Neuronal stem cell (in vitro differentiated cells): ENCODE measurements around the gene PTEN.

Experiments
- DNase-seq: peaks from one replicate; pipeline ENCODE4 v3.0.0-alpha.2; 2013; ENCODE audit warnings: low spot score
- H2AFZ ChIP-seq: one replicate; pipeline ENCODE4 v1.6.1; 2013; ENCODE audit warnings: mild to moderate bottlenecking, low read length, inconsistent platforms
- H2AK5ac ChIP-seq: 2 replicates; pipeline ENCODE4 v1.6.1; 2013; ENCODE audit warnings: low read depth, mild to moderate bottlenecking, inconsistent platforms, low read length, moderate library complexity, mixed read lengths
- H2BK120ac ChIP-seq: 2 replicates; pipeline ENCODE4 v1.6.1; 2013; ENCODE audit warnings: low read depth, mild to moderate bottlenecking, inconsistent platforms, low read length, moderate library complexity, mixed read lengths
- H2BK12ac ChIP-seq: one replicate; pipeline ENCODE4 v1.6.1; 2013; ENCODE audit warnings: low read length, inconsistent platforms
- H2BK15ac ChIP-seq: 2 replicates; pipeline ENCODE4 v1.6.1; 2013; ENCODE audit warnings: mild to moderate bottlenecking, low read length, inconsistent platforms, mixed read lengths
- H2BK5ac ChIP-seq: one replicate; pipeline ENCODE4 v1.6.1; 2013; ENCODE audit warnings: inconsistent platforms, mild to moderate bottlenecking, low read length, moderate library complexity
- H3K14ac ChIP-seq: one replicate; pipeline ENCODE4 v1.6.1; 2013; ENCODE audit warnings: low read length, inconsistent platforms
- H3K18ac ChIP-seq: 2 replicates; pipeline ENCODE4 v1.6.1; 2013; ENCODE audit warnings: low read length, inconsistent platforms
- H3K23ac ChIP-seq: 2 replicates; pipeline ENCODE4 v1.6.1; 2013; ENCODE audit warnings: low read depth, mild to moderate bottlenecking, mixed read lengths, low read length, inconsistent platforms; ENCODE audit not compliant: poor library complexity
- H3K27ac ChIP-seq: replicated peaks from 3 replicates; pipeline ENCODE4 v1.5.1; 2013; ENCODE audit warnings: low read length, inconsistent platforms
- H3K27me3 ChIP-seq, 3 experiments: 2 replicates each; pipeline ENCODE4 v1.6.1; 2013; ENCODE audit warnings: low read length in 3 of 3, mild to moderate bottlenecking in 2 of 3, inconsistent platforms in 1 of 3, low read depth in 1 of 3, mixed read lengths in 1 of 3, moderate library complexity in 1 of 3; ENCODE audit not compliant: control insufficient read depth in 3 of 3, insufficient read depth in 3 of 3
- H3K36me3 ChIP-seq, 2 donors: replicated peaks in 1 of 2; 2 replicates each; pipeline ENCODE4 v1.6.1; 2013; ENCODE audit warnings: low read length in 2 of 2; ENCODE audit not compliant: control insufficient read depth in 2 of 2, insufficient read depth in 2 of 2
- H3K4ac ChIP-seq: 2 replicates; pipeline ENCODE4 v1.6.1; 2013; ENCODE audit warnings: inconsistent platforms, mild to moderate bottlenecking, low read length, moderate library complexity
- H3K4me1 ChIP-seq, 2 donors: 1 replicate in 1 of 2; 2 replicates in 1 of 2; pipeline ENCODE4 v1.6.1; 2013; ENCODE audit warnings: low read length in 2 of 2, low read depth in 1 of 2; ENCODE audit not compliant: control insufficient read depth in 2 of 2, insufficient read depth in 1 of 2
- H3K4me2 ChIP-seq: one replicate; pipeline ENCODE4 v1.6.1; 2013; ENCODE audit warnings: mild to moderate bottlenecking, low read length, inconsistent platforms; ENCODE audit not compliant: insufficient read depth, poor library complexity, severe bottlenecking
- H3K4me3 ChIP-seq, 2 donors: 2 replicates each; pipeline ENCODE4 v1.5.1; 2013; ENCODE audit warnings: low read length in 2 of 2, mild to moderate bottlenecking in 2 of 2, inconsistent platforms in 1 of 2, moderate library complexity in 1 of 2
- H3K79me1 ChIP-seq: one replicate; pipeline ENCODE4 v1.6.1; 2013; ENCODE audit warnings: low read depth, mild to moderate bottlenecking, inconsistent platforms, low read length, moderate library complexity
- H3K9ac ChIP-seq: one replicate; pipeline ENCODE4 v1.6.1; 2013; ENCODE audit warnings: mild to moderate bottlenecking, low read depth, low read length, inconsistent platforms; ENCODE audit not compliant: poor library complexity
- H3K9me3 ChIP-seq, 2 donors: replicated peaks in 1 of 2; 2 replicates each; pipeline versions ENCODE3 to v1.6.1; 2013; ENCODE audit warnings: low read length in 2 of 2, mild to moderate bottlenecking in 2 of 2, inconsistent platforms in 1 of 2, low read depth in 1 of 2, mixed read lengths in 1 of 2, moderate library complexity in 1 of 2; ENCODE audit not compliant: control insufficient read depth in 2 of 2, insufficient read depth in 1 of 2
- H4K8ac ChIP-seq: one replicate; pipeline ENCODE4 v1.6.1; 2013; ENCODE audit warnings: low read depth, mild to moderate bottlenecking, inconsistent platforms, low read length, moderate library complexity
- H4K91ac ChIP-seq: one replicate; pipeline ENCODE4 v1.6.1; 2013; ENCODE audit warnings: low read length, low read depth, mild to moderate bottlenecking, inconsistent platforms; ENCODE audit not compliant: poor library complexity
- WGBS, 2 donors: extraction: QIAGEN DNeasy Blood & Tissue Kit; methylation state at CpG; one replicate each; pipeline ENCODE4 v1.1.7; 2013; ENCODE audit warnings: missing lambda C conversion rate in 2 of 2, mixed read lengths in 1 of 2; ENCODE audit not compliant: insufficient read length in 2 of 2, insufficient replicate concordance in 1 of 2; ENCODE audit errors: extremely low coverage in 2 of 2; 5-methylcytosine and 5-hydroxymethylcytosine counted together

The PTEN gene

DNA sequence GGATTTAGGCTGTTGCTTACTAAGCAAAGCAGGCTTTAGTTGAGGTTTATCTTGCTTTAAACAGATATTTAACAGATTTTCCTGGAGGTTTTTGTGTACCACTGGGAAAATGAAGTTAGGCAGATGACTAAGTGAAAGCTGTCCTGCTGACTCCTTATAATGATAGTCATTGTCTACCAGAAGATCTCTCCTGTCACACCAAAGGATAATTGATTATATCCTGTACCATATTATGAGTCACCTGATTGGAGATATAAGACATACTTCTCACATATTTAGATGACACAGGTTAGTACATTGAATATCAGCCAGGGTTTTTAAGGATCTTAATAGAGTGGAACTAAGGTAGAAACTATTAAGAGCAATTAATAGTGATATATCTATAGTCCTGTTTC lies 68.4 kb downstream of the PTEN start:
- no peak overlapping the region for H3K18ac ChIP-seq
- no peak overlapping the region for H2AK5ac ChIP-seq
- H3K14ac ChIP-seq: no peak overlapping the region
- DNase-seq: no peak
- no peak overlapping the region for H3K23ac ChIP-seq
- H3K4ac ChIP-seq: no peak overlapping the region
- no peak overlapping the region for H3K9ac ChIP-seq
- H3K36me3 ChIP-seq: peaks cover 3 to 55% of the 10 kb centered on the region in 2 donors
- no peak overlapping the region for H2BK12ac ChIP-seq
- peaks cover 0 to 3% of the 10 kb centered on the region in 2 donors for H3K4me1 ChIP-seq
- no peak overlapping the region for H3K27ac ChIP-seq
- no peak overlapping the region for H2BK5ac ChIP-seq
- H3K79me1 ChIP-seq: no peaks in the 10 kb centered on the region
- no peak overlapping the region for H2AFZ ChIP-seq
- H3K4me3 ChIP-seq: no peak overlapping the region
- no peak overlapping the region for H3K4me2 ChIP-seq
- H3K27me3 ChIP-seq: no peaks in the 10 kb centered on the region
- no peak overlapping the region for H4K91ac ChIP-seq
- H2BK15ac ChIP-seq: no peak overlapping the region
- H3K9me3 ChIP-seq: no peaks in the 10 kb centered on the region
- H2BK120ac ChIP-seq: no peak overlapping the region
- H4K8ac ChIP-seq: no peak overlapping the region

DNA sequence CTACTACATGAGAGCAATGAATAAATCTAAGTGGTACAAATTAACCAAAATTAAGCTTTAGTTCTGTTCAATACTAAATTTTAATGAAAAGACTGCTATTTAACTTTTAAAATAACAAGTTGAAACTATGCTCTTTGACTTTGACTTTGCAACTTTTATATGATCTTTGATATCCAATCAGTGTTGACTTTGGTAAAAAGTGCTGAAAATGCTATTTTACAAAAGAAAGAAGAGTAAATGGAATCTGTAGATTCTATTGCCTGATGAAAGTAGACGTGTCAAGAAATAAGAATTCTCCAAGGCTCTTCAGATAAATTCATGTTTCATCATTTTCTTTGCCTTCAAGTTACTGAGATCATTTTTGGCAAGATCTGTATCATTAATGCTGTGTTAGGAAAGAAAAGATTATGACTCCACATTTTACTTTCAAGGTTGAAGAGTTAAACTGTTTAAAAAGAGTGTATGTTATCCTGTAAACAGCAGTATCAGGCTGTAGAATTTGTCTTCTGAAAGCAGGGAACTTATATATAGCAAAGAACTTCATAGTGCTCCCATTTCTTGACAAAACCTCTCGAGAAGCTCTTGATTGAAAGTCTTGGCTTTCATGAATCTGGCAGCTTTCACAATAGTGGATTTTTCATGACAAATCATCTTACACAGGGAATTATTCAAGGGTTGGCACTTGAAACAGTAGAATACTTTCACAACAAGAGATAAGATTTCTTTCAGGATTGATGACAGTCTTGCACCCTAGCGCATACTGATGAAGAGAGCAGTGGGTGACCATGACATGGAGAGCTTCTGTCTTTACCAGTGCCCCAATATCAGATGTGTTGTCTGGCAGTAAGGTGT lies 72.1 kb downstream of the PTEN start:
- Histone ChIP-seq H3K27ac (no peak overlapping the region), H2AK5ac (no peak overlapping the region), H3K4ac (no peak overlapping the region), H3K18ac (no peak overlapping the region), H3K23ac (no peak overlapping the region), H3K4me2 (no peak overlapping the region), H3K36me3 (peaks cover 3 to 68% of the 10 kb centered on the region in 2 donors), H3K14ac (no peak overlapping the region), H3K4me3 (no peak overlapping the region), H2BK5ac (no peak overlapping the region), H4K91ac (no peak overlapping the region), H4K8ac (no peak overlapping the region), H3K4me1 (no peaks in the 10 kb centered on the region), H2AFZ (no peak overlapping the region), H2BK120ac (no peak overlapping the region), H3K27me3 (no peaks in the 10 kb centered on the region), H2BK12ac (no peak overlapping the region), H3K9ac (no peak overlapping the region), H3K79me1 (no peaks in the 10 kb centered on the region), H2BK15ac (no peak overlapping the region), H3K9me3 (no peaks in the 10 kb centered on the region)
- DNase-seq: no peak
- WGBS, 2 donors: no CpG with 5 or more reads among the region's 3 CpGs

DNA sequence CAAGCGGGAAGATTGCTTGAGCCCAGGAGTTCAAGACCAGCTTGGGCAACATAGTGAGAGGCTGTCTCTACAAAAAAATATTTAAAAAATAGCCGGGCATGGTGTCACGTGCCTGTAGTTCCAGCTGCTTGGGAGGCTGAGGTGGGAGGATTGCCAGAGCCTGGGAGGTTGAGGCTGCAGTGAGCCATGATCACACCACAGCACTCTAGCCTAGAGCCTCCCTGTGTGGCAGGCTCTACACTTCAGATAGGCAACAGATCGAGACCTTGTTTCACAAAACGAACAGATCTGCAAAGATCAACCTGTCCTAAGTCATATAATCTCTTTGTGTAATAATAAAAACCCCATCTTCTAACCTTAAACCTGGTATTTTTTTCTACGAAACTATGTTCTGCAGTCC lies 76.8 kb downstream of the PTEN start:
- H3K9ac ChIP-seq: no peak overlapping the region
- H2BK12ac ChIP-seq: no peak overlapping the region
- no peak overlapping the region for H2BK120ac ChIP-seq
- no peak overlapping the region for H3K18ac ChIP-seq
- H3K14ac ChIP-seq: no peak overlapping the region
- H2BK15ac ChIP-seq: no peak overlapping the region
- H2BK5ac ChIP-seq: no peak overlapping the region
- H3K27me3 ChIP-seq: no peaks in the 10 kb centered on the region
- H2AFZ ChIP-seq: no peak overlapping the region
- no peaks in the 10 kb centered on the region for H3K4me1 ChIP-seq
- no peak overlapping the region for H3K4ac ChIP-seq
- H4K91ac ChIP-seq: no peak overlapping the region
- H3K4me3 ChIP-seq: no peak overlapping the region
- H2AK5ac ChIP-seq: no peak overlapping the region
- H3K23ac ChIP-seq: no peak overlapping the region
- H3K9me3 ChIP-seq: no peaks in the 10 kb centered on the region
- no CpG with 5 or more reads among the region's 6 CpGs for WGBS, 2 donors
- peaks cover 3 to 58% of the 10 kb centered on the region in 2 donors for H3K36me3 ChIP-seq
- no peak for DNase-seq
- no peak overlapping the region for H3K27ac ChIP-seq
- H3K79me1 ChIP-seq: no peaks in the 10 kb centered on the region
- no peak overlapping the region for H3K4me2 ChIP-seq
- no peak overlapping the region for H4K8ac ChIP-seq

DNA sequence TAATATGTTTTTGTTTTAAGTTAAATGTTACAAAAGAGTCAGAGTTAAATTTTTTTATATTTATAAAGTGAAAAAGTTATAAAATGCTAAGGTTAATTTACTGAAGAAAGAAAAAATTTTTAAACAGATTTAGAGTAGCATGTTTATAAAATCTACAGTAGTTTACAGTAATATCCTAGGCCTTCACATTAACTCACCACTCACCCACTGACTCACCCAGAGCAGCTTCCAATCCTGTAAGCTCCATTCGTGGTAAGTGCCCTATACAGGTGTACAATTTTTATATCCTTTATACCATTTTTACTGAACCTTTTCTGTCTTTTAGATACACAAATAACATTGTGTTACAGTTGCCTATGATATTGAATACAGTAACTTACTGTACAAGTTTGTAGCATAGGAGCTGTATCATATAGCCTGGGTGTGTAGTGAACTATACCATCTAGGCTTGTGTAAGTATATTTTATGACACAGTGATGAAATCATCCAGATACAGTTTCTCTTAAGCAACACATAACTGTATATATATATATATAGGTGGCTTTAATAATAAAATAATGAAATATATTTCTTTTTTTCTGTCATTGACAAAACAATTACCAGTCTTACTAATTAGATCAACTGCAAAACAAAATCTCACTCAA lies 79.6 kb downstream of the PTEN start:
- Histone ChIP-seq H3K27ac (no peak overlapping the region), H3K36me3 (peaks cover 0 to 59% of the 10 kb centered on the region in 2 donors), H3K23ac (no peak overlapping the region), H4K8ac (no peak overlapping the region), H2BK120ac (no peak overlapping the region), H3K79me1 (no peaks in the 10 kb centered on the region), H3K14ac (no peak overlapping the region), H3K4ac (no peak overlapping the region), H2BK12ac (no peak overlapping the region), H3K18ac (no peak overlapping the region), H2BK15ac (no peak overlapping the region), H2AK5ac (no peak overlapping the region), H3K4me1 (no peaks in the 10 kb centered on the region), H3K4me2 (no peak overlapping the region), H3K4me3 (no peak overlapping the region), H4K91ac (no peak overlapping the region), H3K27me3 (no peaks in the 10 kb centered on the region), H3K9me3 (no peaks in the 10 kb centered on the region), H3K9ac (no peak overlapping the region), H2AFZ (no peak overlapping the region), H2BK5ac (no peak overlapping the region)
- DNase-seq: no peak
- WGBS, 2 donors: no CpG with 5 or more reads among the region's 1 CpG
